HG02759 (cell line): ENCODE data around the gene IRF3.

Source experiments
- ATAC-seq: cut with Tn5 transposase; IDR thresholded peaks from one replicate; pipeline ENCODE4 v1.9.1; 2021; ENCODE audit warnings: mild to moderate bottlenecking, moderate library complexity; ENCODE audit not compliant: unreplicated experiment

The IRF3 gene

GRCh38 chr19:49665351-49666119, at the start of gene IRF3, which contains the start of gene BCL2L12:
IRF3 (minus strand) TSS chr19:49665857; CDS start chr19:49664838, 1,019 bp downstream.
BCL2L12 (plus strand) TSS chr19:49665933; CDS start chr19:49666693, 760 bp downstream.
- peak; percentile 84 for ATAC-seq

- no peak for ATAC-seq
Observed at GRCh38 chr19:49713236-49713845, 47.7 kb upstream of the IRF3 start.

- ATAC-seq: no peak
Observed at GRCh38 chr19:49712397-49712859, 46.8 kb upstream of the IRF3 start.

GRCh38 chr19:49710372-49710951, 44.8 kb upstream of the IRF3 start:
- no peak for ATAC-seq

GRCh38 chr19:49705919-49706318, 40.3 kb upstream of the IRF3 start:
- no peak for ATAC-seq

- ATAC-seq: no peak
Observed at GRCh38 chr19:49704888-49705642, 39.4 kb upstream of the IRF3 start.

- no peak for ATAC-seq
Observed at GRCh38 chr19:49701271-49701786, 35.7 kb upstream of the IRF3 start.

- no peak for ATAC-seq
Observed at GRCh38 chr19:49700563-49700962, 34.9 kb upstream of the IRF3 start.

- no peak for ATAC-seq
Observed at GRCh38 chr19:49699364-49699763, 33.7 kb upstream of the IRF3 start.

- ATAC-seq: no peak
Observed at GRCh38 chr19:49696865-49697264, 31.2 kb upstream of the IRF3 start.

- ATAC-seq: no peak
Observed at GRCh38 chr19:49696115-49696514, 30.5 kb upstream of the IRF3 start.

GRCh38 chr19:49692147-49692506, 26.5 kb upstream of the IRF3 start:
- ATAC-seq: no peak

- no peak for ATAC-seq
Observed at GRCh38 chr19:49691243-49692146, 25.8 kb upstream of the IRF3 start.

- no peak for ATAC-seq
Observed at GRCh38 chr19:49690656-49691242, 25.1 kb upstream of the IRF3 start, which contains the start of gene CPT1C. CPT1C (plus strand) TSS chr19:49691116; CDS start chr19:49692253, 1,137 bp downstream.

- no peak for ATAC-seq
Observed at GRCh38 chr19:49690079-49690655, 24.5 kb upstream of the IRF3 start.

GRCh38 chr19:49689133-49690078, 23.7 kb upstream of the IRF3 start, which contains the start of gene ADM5:
ADM5 (plus strand) TSS chr19:49689594; CDS start chr19:49689838, 244 bp downstream.
- ATAC-seq: no peak

- no peak for ATAC-seq
Observed at GRCh38 chr19:49688531-49689132, 23.0 kb upstream of the IRF3 start.
